K562 (cell line): ENCODE data around the gene NTM. TPM values are rescaled to one million over a fixed set of nuclear protein-coding genes. Genes with fewer than 3 reads are reported as not detected.

Experiments
- BDP1 ChIP-seq: IDR thresholded peaks from 3 replicates; pipeline ENCODE4 v1.6.1; 2011; ENCODE audit not compliant: insufficient read length, insufficient read depth
- BRF2 ChIP-seq: IDR thresholded peaks from 3 replicates; pipeline ENCODE4 v1.6.1; 2011; ENCODE audit warnings: borderline replicate concordance, mild to moderate bottlenecking; ENCODE audit not compliant: insufficient read length, insufficient read depth
- DPF2 ChIP-seq: fragments of 450-650 bp; IDR thresholded peaks from 2 replicates; pipeline ENCODE4 v1.6.1; 2016
- ILK ChIP-seq: fragments of 450-650 bp; IDR thresholded peaks from 2 replicates; pipeline ENCODE4 v1.6.1; 2016; ENCODE audit warnings: missing genetic modification characterization, low read depth, mild to moderate bottlenecking, missing compliant biosample characterization, moderate library complexity, borderline replicate concordance
- KDM5B ChIP-seq: fragments of 200-600 bp; sonication (generic); IDR thresholded peaks from 2 replicates; pipeline ENCODE4 v1.6.1; 2012; ENCODE audit warnings: low read depth, mild to moderate bottlenecking, moderate library complexity, low read length, control low read depth, inconsistent platforms; ENCODE audit not compliant: insufficient replicate concordance
- MBD1 ChIP-seq: fragments of 250-450 bp; sonication (Bioruptor Pico); IDR thresholded peaks from 2 replicates; pipeline ENCODE4 v1.8.0; 2022; ENCODE audit warnings: inconsistent platforms
- NCOA6 ChIP-seq: fragments of 450-650 bp; IDR thresholded peaks from 2 replicates; pipeline ENCODE4 v1.6.1; 2017; ENCODE audit warnings: mild to moderate bottlenecking
- NFATC3 ChIP-seq: fragments of 450-650 bp; IDR thresholded peaks from 2 replicates; pipeline ENCODE4 v1.6.1; 2017; ENCODE audit warnings: mild to moderate bottlenecking
- RNF2 ChIP-seq: sonication (generic); IDR thresholded peaks from 2 replicates; pipeline ENCODE4 v1.6.1; 2016
- SREBF2 ChIP-seq: sonication (generic); formaldehyde crosslinking; IDR thresholded peaks from 2 replicates; pipeline ENCODE4 v1.4.0; 2020; ENCODE audit warnings: mild to moderate bottlenecking, missing genetic modification reagents
- ZEB2 ChIP-seq: fragments of 450-650 bp; IDR thresholded peaks from 2 replicates; pipeline ENCODE4 v1.6.1; 2016
- ZNF609 ChIP-seq: sonication (generic); formaldehyde crosslinking; IDR thresholded peaks from 2 replicates; pipeline ENCODE4 v1.8.1; 2023; ENCODE audit warnings: missing genetic modification reagents, mild to moderate bottlenecking, borderline replicate concordance
- polyA plus RNA-seq, 8 experiments: library from polyadenylated mRNA; depleted of rRNA in 4 of 8; stranded (reverse) in 5 of 8; unstranded in 3 of 8; fragments of >200 nt; fragmentation: Nextera tagmentation in 2 of 8; fragmentation: Illumina TruSeq in 1 of 8; extraction: Ambion mirVana in 2 of 8; extraction: Trizol in 1 of 8; gene quantifications; 2 replicates each; pipeline versions ENCODE4 v1.2.1 to v1.2.3, GENCODE V29; 2011 to 2014; ENCODE audit warnings: inconsistent platforms in 1 of 8, missing spikeins in 1 of 8
- total RNA-seq, 7 experiments: library from RNA; depleted of rRNA in 6 of 7; stranded (reverse); fragments of >200 nt in 6 of 7; fragmentation: Illumina TruSeq in 2 of 7; extraction: Trizol in 2 of 7; gene quantifications; 2 replicates each; pipeline versions ENCODE4 v1.2.1 to v1.2.3, GENCODE V29; 2011 to 2021; ENCODE audit warnings: low replicate concordance in 1 of 7

NTM gene
- total and polyA plus RNA-seq, 9 of the 15 experiments (the other 6 are each of a cell fraction or from before 2014, with no cell fraction given): not detected

GRCh38 chr11:131549770-131550169 lies 179.4 kb downstream of the NTM start (continued):
- no peak for TF ChIP-seq MBD1
- TF ChIP-seq KDM5B: no peak
- no peak for TF ChIP-seq BRF2
- TF ChIP-seq ZNF609 (CRISPR knock-in tag): no peak
- no peak for TF ChIP-seq SREBF2 (CRISPR knock-in tag)
- TF ChIP-seq ILK (tag): no peak
- no peak for TF ChIP-seq RNF2
- no peak for TF ChIP-seq DPF2
- TF ChIP-seq BDP1: no peak
- TF ChIP-seq NFATC3: no peak
- no peak for TF ChIP-seq NCOA6
- TF ChIP-seq ZEB2: no peak
- TF ChIP-seq, all 486 proteins: peak for 0
